Measurements from ENCODE around the gene OTUD4.

Gene OTUD4

DNA sequence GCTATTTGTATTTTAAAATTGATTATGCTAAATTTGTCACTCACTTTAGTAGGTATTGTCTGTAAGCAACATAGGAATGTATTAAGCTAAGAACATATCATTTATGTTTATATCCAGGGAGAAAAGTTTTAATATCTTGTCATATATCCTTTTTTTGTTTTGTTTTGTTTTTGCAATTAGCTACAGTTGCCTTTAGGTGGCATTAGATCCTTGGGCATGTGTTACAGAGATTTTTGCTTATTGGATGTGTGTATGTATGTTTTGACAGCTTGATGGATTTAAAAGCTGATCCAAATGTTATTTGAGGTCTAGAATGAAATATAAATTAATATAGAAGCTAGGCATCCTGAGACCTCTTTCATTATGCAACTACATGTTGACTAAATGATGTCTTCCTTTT is 36.1 kb upstream of the OTUD4 start:
- peak; percentile 32 for DNase-seq (ENCODE audit: low spot score)
- in situ Hi-C loops (cut with MboI; ENCODE audit: low pct_unique_long_range_greater_than_20kb, low sequenced_read_pairs, unreplicated experiment): loop anchor here (25.0 kb wide), 1 partner anchor 396 kb away; the partner anchor contains the start of gene MMAA

GRCh38 chr4:145213245-145213644 is 32.9 kb upstream of the OTUD4 start:
- TF ChIP-seq, protein P1, sequence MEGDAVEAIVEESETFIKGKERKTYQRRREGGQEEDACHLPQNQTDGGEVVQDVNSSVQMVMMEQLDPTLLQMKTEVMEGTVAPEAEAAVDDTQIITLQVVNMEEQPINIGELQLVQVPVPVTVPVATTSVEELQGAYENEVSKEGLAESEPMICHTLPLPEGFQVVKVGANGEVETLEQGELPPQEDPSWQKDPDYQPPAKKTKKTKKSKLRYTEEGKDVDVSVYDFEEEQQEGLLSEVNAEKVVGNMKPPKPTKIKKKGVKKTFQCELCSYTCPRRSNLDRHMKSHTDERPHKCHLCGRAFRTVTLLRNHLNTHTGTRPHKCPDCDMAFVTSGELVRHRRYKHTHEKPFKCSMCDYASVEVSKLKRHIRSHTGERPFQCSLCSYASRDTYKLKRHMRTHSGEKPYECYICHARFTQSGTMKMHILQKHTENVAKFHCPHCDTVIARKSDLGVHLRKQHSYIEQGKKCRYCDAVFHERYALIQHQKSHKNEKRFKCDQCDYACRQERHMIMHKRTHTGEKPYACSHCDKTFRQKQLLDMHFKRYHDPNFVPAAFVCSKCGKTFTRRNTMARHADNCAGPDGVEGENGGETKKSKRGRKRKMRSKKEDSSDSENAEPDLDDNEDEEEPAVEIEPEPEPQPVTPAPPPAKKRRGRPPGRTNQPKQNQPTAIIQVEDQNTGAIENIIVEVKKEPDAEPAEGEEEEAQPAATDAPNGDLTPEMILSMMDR (IDR thresholded peaks at IDR 0.05; ENCODE audit: extremely low read depth, insufficient read depth, missing control alignments): no peak
- no peak for DNase-seq (ENCODE audit: low spot score)
- in situ Hi-C loops (cut with MboI; ENCODE audit: low pct_unique_long_range_greater_than_20kb, low sequenced_read_pairs, unreplicated experiment): loop anchor here (25.0 kb wide), 1 partner anchor 399 kb away; the partner anchor contains the start of gene MMAA

More for the DNA sequence above, 36.1 kb upstream of the OTUD4 start:
- TF ChIP-seq, protein P1 (IDR thresholded peaks at IDR 0.05; ENCODE audit: extremely low read depth, insufficient read depth, missing control alignments): peak; percentile 55

DNA sequence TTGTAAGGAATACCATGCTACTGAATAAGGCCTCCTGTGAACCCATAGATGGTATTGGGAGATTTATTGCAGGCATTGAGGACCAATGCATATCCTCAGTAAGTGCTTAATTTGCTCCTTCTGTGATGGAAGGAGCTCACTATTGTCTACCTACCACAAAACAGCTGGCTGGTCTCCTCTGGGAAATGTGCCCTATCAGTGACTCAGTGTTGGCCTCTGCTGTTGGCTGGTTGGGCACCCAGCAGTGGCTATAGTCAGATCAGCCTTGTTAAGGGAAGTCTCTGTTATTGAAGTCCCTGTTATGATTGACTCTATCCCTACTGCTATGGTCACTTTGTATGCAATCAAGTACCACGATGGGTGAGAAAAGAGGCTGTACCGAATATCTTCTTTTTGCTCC is 27.5 kb upstream of the OTUD4 start:
- in situ Hi-C loops (cut with MboI; ENCODE audit: low pct_unique_long_range_greater_than_20kb, low sequenced_read_pairs, unreplicated experiment): loop anchor here (25.0 kb wide), 1 partner anchor 404 kb away; the partner anchor contains the start of gene MMAA

DNA sequence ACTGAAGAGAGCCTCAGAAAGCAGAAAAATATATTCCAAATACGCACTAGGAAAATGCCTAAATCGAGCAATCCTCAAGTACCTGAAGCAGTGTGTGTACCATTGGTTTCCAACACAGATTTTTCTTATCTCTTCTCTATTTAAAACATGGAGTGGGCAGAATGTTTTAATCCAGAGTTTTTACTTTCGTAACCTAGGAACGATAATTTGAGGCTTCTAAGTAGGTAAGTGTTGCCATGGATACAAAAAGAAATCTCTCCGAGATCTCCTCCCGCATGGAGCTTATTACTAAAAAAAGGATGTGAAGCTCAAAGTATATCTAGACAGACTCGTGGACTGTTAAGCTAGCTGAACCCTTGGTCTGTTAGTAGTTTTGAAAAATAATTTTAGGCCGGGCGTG is 23.0 kb upstream of the OTUD4 start:
- TF ChIP-seq, protein P1 (IDR thresholded peaks at IDR 0.05; ENCODE audit: extremely low read depth, insufficient read depth, missing control alignments): no peak
- in situ Hi-C loops (cut with MboI; ENCODE audit: low pct_unique_long_range_greater_than_20kb, low sequenced_read_pairs, unreplicated experiment): loop anchor here (25.0 kb wide), 1 partner anchor 409 kb away; the partner anchor contains the start of gene MMAA
- no peak for DNase-seq (ENCODE audit: low spot score)

More for the DNA sequence above, 27.5 kb upstream of the OTUD4 start:
- no peak for DNase-seq (ENCODE audit: low spot score)
- TF ChIP-seq, protein P1 (IDR thresholded peaks at IDR 0.05; ENCODE audit: extremely low read depth, insufficient read depth, missing control alignments): no peak

- no peak for DNase-seq (ENCODE audit: low spot score)
- TF ChIP-seq, protein P1 (IDR thresholded peaks at IDR 0.05; ENCODE audit: extremely low read depth, insufficient read depth, missing control alignments): no peak
- in situ Hi-C loops (cut with MboI; ENCODE audit: low pct_unique_long_range_greater_than_20kb, low sequenced_read_pairs, unreplicated experiment): loop anchor here (25.0 kb wide), 1 partner anchor 412 kb away; the partner anchor contains the start of gene MMAA
Observed at GRCh38 chr4:145200366-145200765, 20.0 kb upstream of the OTUD4 start.

DNA sequence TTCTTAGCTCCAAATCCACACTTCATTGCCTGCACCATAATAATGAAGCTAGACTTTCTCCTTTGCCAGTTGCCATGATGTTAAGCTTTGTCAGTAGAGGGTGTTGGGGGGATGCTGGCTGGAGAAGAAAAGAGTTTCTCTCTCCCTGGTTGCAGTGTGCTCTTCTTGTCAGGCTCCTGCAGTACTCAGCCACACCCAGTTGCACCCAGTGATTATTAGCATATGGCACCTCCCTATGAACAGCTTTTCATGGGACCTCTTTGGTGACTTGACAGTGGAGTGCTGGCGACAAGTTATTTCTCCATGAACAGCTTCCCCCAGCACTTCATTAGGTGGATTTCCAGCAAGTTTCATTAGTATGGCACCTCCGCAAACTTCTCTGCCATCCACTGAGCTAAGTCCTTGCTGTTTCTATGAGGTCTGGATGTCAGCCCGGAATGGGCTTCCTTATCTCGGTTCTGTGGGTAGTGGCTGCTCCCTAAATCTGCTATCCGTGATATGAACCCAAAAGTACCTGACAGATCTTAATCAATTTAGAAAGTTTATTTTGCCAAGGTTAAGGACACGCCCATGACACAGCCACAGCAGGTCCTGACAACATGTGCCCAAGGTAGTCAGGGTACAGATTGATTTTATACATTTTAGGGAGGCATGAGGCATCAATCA is 18.8 kb upstream of the OTUD4 start:
- DNase-seq (ENCODE audit: low spot score): no peak
- in situ Hi-C loops (cut with MboI; ENCODE audit: low pct_unique_long_range_greater_than_20kb, low sequenced_read_pairs, unreplicated experiment): no loop called here
- TF ChIP-seq, protein P1 (IDR thresholded peaks at IDR 0.05; ENCODE audit: extremely low read depth, insufficient read depth, missing control alignments): no peak
